Fibroblast of villous mesenchyme (primary cell): ENCODE measurements around the gene LYPD5. TPM values are rescaled to one million over a fixed set of nuclear protein-coding genes. Genes with fewer than 3 reads are reported as not detected.

Experiments
- DNase-seq: peaks from one replicate; pipeline ENCODE4 v3.0.0-alpha.2; 2010; ENCODE audit warnings: low read depth
- H3K4me3 ChIP-seq: 2 replicates; pipeline ENCODE4 v1.5.1; 2011; ENCODE audit warnings: low read depth, mild to moderate bottlenecking, low read length
- total RNA-seq: library from RNA; depleted of rRNA; stranded (reverse); fragments of >200 nt; gene quantifications from 2 replicates; pipeline ENCODE4 v1.2.3, GENCODE V29; 2012
- TF ChIP-seq, protein P1 (sequence below): IDR thresholded peaks from 2 replicates; pipeline ENCODE4 v1.5.1; 2012; ENCODE audit warnings: low read depth, mild to moderate bottlenecking, low read length; ENCODE audit not compliant: insufficient read depth

LYPD5 gene
- total RNA-seq: under 0.01 and 0.43 TPM in 2 replicates

DNA sequence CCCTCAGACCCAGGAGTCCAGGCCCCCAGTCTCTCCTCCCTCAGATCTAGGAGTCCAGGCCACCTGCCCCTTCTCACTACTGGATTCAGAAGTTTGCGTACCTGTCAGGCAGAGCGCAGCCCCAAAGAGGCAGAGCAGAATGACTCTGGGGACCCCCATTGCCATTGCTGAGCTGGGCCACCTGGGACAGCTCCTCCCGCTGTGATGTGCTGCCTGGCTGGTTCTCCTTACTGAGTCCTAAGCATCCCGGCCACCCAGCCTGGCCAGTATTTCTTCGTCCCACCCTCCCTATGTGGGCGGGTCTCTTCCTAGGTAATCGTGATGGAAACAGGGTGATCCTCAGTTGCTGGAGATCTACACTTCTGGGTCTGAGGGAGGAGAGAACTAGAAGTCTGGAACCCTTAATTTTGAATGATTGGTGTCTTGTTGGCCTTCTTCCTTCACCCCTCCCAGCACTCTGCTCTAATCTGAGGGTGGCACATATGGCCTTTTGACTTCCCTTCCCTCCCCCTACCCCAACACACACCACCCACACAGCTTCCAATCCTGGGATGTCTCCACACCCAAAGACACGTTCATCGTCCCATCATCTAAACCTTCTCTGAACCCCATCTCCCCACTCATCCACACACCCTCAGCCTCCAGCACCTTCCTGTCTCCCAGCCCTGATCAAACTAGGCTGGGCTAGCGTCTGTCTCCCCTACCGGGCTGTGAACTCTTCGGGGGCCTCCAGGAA is at the start of gene LYPD5:
Gene LYPD5, minus strand, starts transcription at position 232 of the 736 bp plus-strand sequence. Its CDS starts 67 bp downstream, at position 165.
- no peak for DNase-seq
- TF ChIP-seq, protein P1, sequence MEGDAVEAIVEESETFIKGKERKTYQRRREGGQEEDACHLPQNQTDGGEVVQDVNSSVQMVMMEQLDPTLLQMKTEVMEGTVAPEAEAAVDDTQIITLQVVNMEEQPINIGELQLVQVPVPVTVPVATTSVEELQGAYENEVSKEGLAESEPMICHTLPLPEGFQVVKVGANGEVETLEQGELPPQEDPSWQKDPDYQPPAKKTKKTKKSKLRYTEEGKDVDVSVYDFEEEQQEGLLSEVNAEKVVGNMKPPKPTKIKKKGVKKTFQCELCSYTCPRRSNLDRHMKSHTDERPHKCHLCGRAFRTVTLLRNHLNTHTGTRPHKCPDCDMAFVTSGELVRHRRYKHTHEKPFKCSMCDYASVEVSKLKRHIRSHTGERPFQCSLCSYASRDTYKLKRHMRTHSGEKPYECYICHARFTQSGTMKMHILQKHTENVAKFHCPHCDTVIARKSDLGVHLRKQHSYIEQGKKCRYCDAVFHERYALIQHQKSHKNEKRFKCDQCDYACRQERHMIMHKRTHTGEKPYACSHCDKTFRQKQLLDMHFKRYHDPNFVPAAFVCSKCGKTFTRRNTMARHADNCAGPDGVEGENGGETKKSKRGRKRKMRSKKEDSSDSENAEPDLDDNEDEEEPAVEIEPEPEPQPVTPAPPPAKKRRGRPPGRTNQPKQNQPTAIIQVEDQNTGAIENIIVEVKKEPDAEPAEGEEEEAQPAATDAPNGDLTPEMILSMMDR: no peak
- no peak within 1 kb of the TSS for H3K4me3 ChIP-seq

- no peak for DNase-seq
- no peak overlapping the region for H3K4me3 ChIP-seq
- TF ChIP-seq, protein P1: no peak
Observed at GRCh38 chr19:43848821-43849220, 46.6 kb upstream of the LYPD5 start.

DNA sequence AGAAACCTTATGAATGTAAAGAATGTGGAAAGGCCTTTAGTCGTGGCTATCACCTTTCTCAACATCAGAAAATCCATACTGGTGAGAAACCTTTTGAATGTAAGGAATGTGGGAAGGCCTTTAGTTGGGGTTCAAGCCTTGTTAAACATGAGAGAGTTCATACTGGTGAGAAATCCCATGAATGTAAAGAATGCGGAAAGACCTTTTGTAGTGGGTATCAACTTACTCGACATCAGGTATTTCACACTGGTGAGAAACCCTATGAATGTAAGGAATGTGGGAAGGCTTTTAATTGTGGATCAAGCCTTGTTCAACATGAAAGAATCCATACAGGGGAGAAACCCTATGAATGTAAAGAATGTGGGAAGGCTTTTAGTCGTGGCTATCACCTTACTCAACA is 45.6 kb upstream of the LYPD5 start:
- no peak overlapping the region for H3K4me3 ChIP-seq
- TF ChIP-seq, protein P1: no peak
- no peak for DNase-seq

DNA sequence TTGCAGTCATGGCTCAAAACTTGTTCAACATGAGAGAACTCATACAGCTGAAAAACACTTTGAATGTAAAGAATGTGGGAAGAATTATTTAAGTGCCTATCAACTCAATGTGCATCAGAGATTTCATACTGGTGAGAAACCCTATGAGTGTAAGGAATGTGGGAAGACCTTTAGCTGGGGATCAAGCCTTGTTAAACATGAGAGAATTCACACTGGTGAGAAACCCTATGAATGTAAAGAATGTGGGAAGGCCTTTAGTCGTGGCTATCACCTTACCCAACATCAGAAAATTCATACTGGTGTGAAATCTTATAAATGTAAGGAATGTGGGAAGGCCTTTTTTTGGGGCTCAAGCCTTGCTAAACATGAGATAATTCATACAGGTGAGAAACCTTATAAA is 45.0 kb upstream of the LYPD5 start:
- no peak overlapping the region for H3K4me3 ChIP-seq
- DNase-seq: peak; percentile 2
- TF ChIP-seq, protein P1: no peak

DNA sequence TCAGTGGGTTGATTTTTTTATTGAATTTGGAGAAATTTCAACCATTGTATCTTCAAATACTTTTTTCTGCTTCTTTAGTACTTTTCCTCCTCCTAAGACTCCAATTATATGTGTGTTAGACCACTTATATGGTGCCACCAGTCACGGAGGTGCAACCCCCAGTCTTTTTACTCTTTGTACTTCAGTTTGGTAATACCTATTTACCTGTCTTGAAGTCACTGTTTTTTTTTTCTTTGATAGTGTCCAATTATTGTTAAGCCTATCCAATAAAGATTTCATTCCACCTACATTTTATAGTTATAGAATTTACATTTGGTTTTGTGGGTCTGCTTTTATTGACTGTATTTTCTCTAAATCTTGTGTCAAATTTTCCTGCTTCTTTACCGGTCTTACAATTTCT is 39.8 kb upstream of the LYPD5 start:
- H3K4me3 ChIP-seq: no peak overlapping the region
- TF ChIP-seq, protein P1: no peak
- DNase-seq: no peak

- DNase-seq: no peak
- no peak overlapping the region for H3K4me3 ChIP-seq
- TF ChIP-seq, protein P1: no peak
Observed at GRCh38 chr19:43839139-43839538, 36.9 kb upstream of the LYPD5 start.
